ENCODE measurements around the gene SLC6A9.

DNA sequence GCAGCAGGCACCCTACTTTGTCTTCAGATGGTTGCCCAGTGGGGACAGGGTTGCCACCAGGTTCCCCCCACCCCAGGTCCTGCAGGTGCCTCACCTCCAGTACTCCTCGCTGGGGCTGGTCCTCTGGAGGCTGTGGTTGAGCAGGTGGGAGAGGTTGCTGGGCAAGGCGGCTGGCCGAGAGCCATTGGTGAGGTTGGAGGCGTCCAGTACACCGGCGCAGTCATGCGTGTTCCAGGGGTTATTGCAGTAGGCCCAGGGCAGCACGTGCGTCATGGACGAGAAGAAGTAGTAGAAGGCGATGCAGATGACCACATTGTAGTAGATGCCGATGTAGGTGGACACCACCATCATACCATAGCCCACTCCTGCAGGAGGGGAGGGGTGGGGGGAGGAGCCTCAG, 23.0 kb downstream of the SLC6A9 start:
- TF ChIP-seq EZH2phosphoT487 (IDR thresholded peaks at IDR 0.05; ENCODE audit: unreplicated experiment) (no peak), POLR2AphosphoS5 (IDR thresholded peaks at IDR 0.05; ENCODE audit: low read depth) (no peak)
- TF ChIP-seq, protein P1, sequence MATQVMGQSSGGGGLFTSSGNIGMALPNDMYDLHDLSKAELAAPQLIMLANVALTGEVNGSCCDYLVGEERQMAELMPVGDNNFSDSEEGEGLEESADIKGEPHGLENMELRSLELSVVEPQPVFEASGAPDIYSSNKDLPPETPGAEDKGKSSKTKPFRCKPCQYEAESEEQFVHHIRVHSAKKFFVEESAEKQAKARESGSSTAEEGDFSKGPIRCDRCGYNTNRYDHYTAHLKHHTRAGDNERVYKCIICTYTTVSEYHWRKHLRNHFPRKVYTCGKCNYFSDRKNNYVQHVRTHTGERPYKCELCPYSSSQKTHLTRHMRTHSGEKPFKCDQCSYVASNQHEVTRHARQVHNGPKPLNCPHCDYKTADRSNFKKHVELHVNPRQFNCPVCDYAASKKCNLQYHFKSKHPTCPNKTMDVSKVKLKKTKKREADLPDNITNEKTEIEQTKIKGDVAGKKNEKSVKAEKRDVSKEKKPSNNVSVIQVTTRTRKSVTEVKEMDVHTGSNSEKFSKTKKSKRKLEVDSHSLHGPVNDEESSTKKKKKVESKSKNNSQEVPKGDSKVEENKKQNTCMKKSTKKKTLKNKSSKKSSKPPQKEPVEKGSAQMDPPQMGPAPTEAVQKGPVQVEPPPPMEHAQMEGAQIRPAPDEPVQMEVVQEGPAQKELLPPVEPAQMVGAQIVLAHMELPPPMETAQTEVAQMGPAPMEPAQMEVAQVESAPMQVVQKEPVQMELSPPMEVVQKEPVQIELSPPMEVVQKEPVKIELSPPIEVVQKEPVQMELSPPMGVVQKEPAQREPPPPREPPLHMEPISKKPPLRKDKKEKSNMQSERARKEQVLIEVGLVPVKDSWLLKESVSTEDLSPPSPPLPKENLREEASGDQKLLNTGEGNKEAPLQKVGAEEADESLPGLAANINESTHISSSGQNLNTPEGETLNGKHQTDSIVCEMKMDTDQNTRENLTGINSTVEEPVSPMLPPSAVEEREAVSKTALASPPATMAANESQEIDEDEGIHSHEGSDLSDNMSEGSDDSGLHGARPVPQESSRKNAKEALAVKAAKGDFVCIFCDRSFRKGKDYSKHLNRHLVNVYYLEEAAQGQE (IDR thresholded peaks at IDR 0.05; ENCODE audit: unreplicated experiment): no peak
- TF ChIP-seq, protein P2, sequence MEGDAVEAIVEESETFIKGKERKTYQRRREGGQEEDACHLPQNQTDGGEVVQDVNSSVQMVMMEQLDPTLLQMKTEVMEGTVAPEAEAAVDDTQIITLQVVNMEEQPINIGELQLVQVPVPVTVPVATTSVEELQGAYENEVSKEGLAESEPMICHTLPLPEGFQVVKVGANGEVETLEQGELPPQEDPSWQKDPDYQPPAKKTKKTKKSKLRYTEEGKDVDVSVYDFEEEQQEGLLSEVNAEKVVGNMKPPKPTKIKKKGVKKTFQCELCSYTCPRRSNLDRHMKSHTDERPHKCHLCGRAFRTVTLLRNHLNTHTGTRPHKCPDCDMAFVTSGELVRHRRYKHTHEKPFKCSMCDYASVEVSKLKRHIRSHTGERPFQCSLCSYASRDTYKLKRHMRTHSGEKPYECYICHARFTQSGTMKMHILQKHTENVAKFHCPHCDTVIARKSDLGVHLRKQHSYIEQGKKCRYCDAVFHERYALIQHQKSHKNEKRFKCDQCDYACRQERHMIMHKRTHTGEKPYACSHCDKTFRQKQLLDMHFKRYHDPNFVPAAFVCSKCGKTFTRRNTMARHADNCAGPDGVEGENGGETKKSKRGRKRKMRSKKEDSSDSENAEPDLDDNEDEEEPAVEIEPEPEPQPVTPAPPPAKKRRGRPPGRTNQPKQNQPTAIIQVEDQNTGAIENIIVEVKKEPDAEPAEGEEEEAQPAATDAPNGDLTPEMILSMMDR (conservative IDR thresholded peaks at IDR 0.05; ENCODE audit: low read depth in 2 of 2): no peak

Measured in GM23338 (cell line).